Activated T-cell treated with anti-CD3 and anti-CD28 coated beads for 1 hour (primary cell): Measurements from ENCODE around the gene INSIG1.

ENCODE experiments used
- DNase-seq: peaks from one replicate; pipeline ENCODE4 v3.0.0-alpha.2; 2020; ENCODE audit warnings: low read depth

The INSIG1 gene

GRCh38 chr7:155327590-155328320 is 30.1 kb downstream of the INSIG1 start:
- no peak for DNase-seq

- no peak for DNase-seq
Observed at GRCh38 chr7:155329225-155329624, 31.5 kb downstream of the INSIG1 start.

- DNase-seq: no peak
Observed at GRCh38 chr7:155331396-155331795, 33.7 kb downstream of the INSIG1 start.

- DNase-seq: no peak
Observed at GRCh38 chr7:155333346-155334234, 35.9 kb downstream of the INSIG1 start.

GRCh38 chr7:155336812-155337602 is 39.3 kb downstream of the INSIG1 start:
- no peak for DNase-seq

GRCh38 chr7:155337946-155338631 is 40.4 kb downstream of the INSIG1 start:
- no peak for DNase-seq

GRCh38 chr7:155338632-155339320 is 41.1 kb downstream of the INSIG1 start:
- peak; percentile 19 for DNase-seq

GRCh38 chr7:155339474-155339873 is 41.8 kb downstream of the INSIG1 start:
- no peak for DNase-seq

GRCh38 chr7:155340071-155340531 is 42.4 kb downstream of the INSIG1 start:
- DNase-seq: no peak

- DNase-seq: no peak
Observed at GRCh38 chr7:155340721-155341120, 43.0 kb downstream of the INSIG1 start.

GRCh38 chr7:155341463-155341983 is 43.8 kb downstream of the INSIG1 start:
- no peak for DNase-seq

GRCh38 chr7:155342313-155342712 is 44.6 kb downstream of the INSIG1 start:
- DNase-seq: no peak

- DNase-seq: no peak
Observed at GRCh38 chr7:155343150-155343549, 45.5 kb downstream of the INSIG1 start.

- no peak for DNase-seq
Observed at GRCh38 chr7:155343661-155344121, 46.0 kb downstream of the INSIG1 start.

GRCh38 chr7:155344270-155344617 is 46.6 kb downstream of the INSIG1 start:
- DNase-seq: no peak

- DNase-seq: peak; percentile 79
Observed at GRCh38 chr7:155344618-155345433, 47.1 kb downstream of the INSIG1 start.

GRCh38 chr7:155345490-155345889 is 47.8 kb downstream of the INSIG1 start:
- no peak for DNase-seq

- DNase-seq: no peak
Observed at GRCh38 chr7:155346285-155346684, 48.6 kb downstream of the INSIG1 start.

- DNase-seq: no peak
Observed at GRCh38 chr7:155348806-155349205, 51.1 kb downstream of the INSIG1 start.
